HG02970 (cell line): ENCODE measurements around the gene FBXW9.
"Not testable (repeated sequence)": the region's sequence is repeated elsewhere in the genome, so short reads cannot be mapped to it uniquely, and the experiment has no call there.

Experiments used
- ATAC-seq: cut with Tn5 transposase; IDR thresholded peaks from one replicate; pipeline ENCODE4 v1.9.1; 2021; ENCODE audit warnings: mild to moderate bottlenecking, moderate library complexity, moderate number of reproducible peaks; ENCODE audit not compliant: unreplicated experiment, low FRiP score

FBXW9 gene

DNA sequence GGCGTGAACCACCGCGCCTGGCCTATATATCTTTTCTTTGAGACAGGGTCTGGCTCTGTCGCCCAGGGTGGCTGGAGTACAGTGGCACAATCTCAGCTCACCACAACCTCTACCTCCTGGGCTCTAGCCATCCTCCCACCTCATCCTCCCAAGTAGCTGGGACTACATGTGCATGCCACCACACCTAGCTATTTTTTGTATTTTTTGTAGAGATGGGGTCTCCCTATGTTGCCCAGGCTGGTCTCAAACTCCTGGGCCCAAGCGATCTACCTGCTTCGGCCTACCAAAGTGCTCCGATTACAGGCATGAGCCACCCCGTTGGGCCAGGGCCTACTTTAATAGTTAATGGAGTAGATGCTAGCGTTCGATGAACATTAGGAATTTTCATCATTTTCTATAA is 23.9 kb upstream of the FBXW9 start:
- ATAC-seq = no peak

- ATAC-seq = no peak
These were observed 19.5 kb upstream of the FBXW9 start for GRCh38 chr19:12715929-12716328.

- no peak for ATAC-seq
These were observed 18.7 kb upstream of the FBXW9 start for GRCh38 chr19:12715102-12715501.

- ATAC-seq = not testable (repeated sequence)
These were observed 16.9 kb upstream of the FBXW9 start for GRCh38 chr19:12713304-12713703.

- not testable (repeated sequence) for ATAC-seq
These were observed 15.6 kb upstream of the FBXW9 start for GRCh38 chr19:12712077-12712476.

GRCh38 chr19:12711187-12711586 is 14.8 kb upstream of the FBXW9 start:
- ATAC-seq = no peak

DNA sequence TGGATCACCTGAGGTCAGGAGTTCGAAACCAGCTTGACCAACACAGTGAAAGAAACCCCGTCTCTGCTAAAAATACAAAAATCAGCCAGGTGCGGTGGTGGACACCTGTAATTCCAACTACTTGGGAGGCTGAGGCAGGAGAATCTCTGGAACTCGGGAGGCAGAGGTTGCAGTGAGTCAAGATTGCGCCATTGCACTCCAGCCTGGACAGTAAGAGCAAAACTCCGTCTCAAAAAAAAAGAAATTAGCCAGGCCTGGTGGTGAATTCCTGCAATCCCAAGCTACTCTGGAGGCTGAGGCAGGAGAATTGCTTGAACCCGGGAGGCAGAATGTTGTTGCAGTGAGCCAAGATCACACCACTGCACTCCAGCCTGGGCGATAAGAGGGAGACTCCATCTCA is 12.2 kb upstream of the FBXW9 start:
- ATAC-seq = no peak

DNA sequence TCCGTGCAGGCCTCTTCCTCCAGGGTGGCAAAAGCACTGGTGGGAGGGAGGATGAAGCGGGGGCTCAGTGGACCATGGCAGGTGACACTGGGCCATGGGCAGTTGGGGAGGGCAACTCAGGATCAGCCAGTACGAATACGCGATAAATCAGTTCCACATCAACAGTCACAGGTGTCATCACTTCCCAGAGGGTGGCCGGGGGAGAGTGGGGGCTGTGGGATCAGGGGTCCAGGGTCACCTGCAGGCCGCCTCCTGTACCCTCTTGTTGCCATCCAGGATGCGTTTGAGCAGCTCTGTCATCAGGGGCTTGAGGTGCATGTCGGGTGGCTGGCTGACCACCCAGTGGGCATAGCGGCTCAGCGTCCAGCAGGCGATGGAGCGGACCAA is 9.9 kb upstream of the FBXW9 start:
- no peak for ATAC-seq

DNA sequence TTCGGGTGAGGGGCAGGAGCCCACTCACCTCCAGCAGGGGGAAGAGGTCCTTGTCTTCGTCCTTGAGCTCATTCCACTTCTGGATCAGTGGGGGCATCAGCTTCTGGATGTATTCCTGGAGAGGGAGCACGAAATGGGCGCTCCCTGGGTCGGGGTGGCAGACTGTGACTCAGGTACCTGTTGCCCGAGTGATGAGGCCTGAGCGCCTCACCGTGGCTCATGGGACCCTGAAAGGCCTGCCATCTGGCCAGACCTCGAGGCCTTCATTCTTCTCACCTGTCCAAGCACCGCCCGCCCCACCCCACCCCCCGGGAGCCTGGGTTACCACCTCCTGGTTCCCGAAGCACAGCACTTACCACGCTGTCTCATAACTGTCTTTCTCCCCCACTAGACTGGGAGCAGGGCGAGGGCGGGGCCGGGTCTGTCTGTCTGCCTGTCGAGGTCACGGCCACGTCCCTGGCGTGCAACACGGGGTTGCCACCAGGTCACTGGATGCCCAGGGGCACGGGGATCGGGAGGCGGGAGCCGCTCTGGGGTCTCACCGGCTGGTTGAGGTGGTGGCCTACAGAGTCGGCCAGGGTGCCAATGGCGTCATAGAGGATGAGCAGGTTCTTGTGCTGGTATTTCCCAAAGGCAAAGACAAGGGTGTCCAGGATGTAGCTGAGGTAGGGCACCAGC is 9.4 kb upstream of the FBXW9 start:
- no peak for ATAC-seq

DNA sequence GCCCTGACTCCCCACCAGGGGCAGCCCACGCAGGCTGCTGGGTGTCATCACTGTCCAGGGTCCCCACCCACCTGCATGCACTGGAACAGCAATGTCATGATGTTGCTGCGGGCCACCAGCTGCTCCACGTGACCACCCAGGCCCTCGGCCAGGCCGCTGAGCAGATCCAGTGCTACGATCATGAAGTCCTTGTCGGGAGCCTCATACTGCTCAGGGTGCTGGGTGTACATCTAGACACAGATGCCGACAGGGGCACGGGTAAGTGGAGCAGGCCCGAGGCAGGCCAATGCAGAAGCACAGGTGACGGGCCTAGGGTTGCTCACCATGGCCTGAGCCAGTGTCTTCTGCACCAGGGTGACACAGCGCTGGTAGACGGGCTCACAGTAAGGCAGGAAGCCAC is 8.7 kb upstream of the FBXW9 start:
- no peak for ATAC-seq

GRCh38 chr19:12703046-12703445 is 6.6 kb upstream of the FBXW9 start:
- ATAC-seq = no peak

DNA sequence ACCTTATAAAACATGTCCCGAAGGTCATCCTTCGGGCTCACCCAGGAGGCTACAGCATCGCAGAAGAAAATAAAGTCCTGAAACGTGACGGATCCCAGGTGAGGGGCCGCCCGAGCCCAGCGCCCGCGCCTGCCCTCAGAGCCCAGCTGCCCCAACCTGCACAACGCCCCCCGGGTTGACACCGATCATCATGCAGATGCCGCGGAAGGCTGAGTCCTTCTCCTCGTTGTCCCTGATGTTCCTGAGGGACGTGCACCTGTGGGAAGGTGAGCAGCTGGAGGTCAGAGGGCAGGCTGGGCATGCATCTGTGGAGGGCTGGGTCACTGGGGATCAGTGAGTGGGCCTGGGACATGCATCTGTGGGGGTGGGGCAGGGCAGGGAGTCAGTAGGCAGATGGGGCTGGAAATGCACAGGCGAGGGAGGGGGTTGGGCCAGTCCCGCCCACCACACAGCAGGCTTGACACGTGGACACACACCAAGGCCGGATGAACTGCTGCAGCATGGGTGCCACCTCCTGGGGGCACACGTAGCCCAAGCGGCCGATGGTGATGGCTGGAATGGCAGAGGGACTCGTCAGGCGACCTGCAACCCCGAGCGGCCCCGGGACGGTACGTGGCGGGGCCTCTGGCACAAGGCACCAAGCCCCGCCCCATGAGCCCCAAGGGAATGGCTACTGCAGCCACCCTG is 5.3 kb upstream of the FBXW9 start:
- ATAC-seq = no peak

GRCh38 chr19:12698138-12698537 is 1.7 kb upstream of the FBXW9 start:
- ATAC-seq = no peak

GRCh38 chr19:12697425-12697824 is 994 bp upstream of the FBXW9 start:
- not testable (repeated sequence) for ATAC-seq

DNA sequence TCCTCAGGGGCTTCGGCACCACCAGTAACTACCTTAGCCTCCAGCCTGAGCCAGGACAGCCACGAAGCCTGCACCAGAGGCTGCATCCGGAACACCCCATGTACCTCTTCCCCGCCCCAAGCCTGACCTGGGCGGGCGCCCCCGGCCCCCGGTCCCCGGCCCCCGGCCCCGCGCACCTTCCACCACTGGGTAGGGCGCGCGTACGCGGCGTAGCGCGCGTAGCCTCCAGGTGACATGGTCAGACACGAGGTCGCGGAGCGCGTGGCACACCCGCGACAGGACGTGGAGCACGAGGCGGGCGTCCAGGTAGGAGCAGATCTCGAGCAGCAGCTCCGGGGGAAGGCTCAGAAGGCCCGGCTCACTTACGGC is 450 bp downstream of the FBXW9 start:
- ATAC-seq = peak; percentile 25

DNA sequence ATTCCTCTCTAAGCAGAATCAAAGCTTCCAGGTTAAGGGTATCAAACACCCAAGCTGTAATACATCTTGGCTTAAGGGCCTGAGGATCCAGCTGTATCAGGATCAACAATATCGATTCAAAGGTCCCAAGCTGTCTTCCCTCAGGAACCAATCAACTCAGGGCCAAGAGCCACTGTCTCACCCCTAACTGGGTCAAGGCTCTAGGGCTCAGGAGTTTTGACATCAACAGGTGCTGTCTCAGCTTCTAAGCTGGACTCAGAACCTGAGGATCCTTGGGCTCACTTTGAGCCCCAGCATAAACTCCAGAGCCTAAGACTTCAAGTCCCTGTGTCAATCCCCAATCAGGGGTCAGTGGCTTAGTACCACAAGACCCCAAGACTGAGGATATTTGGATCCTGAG is 917 bp downstream of the FBXW9 start:
- no peak for ATAC-seq

GRCh38 chr19:12695096-12695495 is 1.3 kb downstream of the FBXW9 start:
- ATAC-seq = no peak

GRCh38 chr19:12694641-12695040 is 1.8 kb downstream of the FBXW9 start:
- no peak for ATAC-seq

DNA sequence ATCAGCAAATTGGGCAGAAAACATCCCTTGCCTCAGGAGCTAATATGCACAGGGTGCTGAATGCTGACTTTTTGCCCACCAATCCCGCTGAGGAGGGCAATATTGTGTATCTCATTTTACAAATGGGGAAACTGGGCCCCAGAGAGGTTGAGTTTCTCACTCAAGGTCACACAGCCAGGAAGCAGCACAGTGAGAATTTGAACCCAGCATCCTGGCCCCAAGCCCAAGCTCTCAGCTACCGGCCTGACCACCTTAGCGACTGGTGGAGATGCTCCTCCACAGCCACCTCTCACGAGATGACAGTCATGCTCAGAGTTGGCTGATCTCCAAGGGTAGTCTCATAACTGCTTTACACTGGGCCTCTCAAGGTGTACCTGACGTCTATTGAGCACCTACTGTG is 3.5 kb downstream of the FBXW9 start:
- no peak for ATAC-seq

DNA sequence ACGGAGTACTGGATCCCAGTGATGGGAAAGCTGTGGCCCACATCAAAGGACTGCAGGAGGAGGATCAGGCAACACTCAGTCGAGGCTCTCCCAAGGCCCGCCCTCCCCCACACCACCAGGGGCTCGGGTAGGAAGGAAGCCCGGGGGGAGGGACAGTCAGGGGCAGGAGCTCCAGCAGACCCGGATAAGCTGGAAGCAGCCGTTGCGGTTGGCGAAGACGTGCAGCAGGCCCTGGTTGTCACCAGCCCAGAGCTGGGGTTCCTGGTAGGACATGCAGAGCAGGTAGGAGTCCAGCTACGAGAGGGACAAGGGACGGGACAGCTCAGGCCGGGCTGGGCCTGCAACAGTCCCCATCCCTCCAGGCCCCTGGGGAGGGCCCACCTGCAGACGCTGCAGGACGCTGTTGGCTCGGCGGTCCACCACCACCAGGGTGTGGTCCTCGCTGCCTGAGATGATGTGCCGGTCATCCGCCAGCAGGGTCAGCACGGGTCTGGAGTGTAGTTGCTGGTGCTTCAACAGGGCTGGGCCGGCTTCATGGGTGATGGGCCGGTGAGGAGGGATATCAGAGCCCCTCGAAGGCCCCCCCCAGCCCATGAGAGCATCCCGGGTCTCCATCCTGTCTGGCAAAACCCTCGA is 6.7 kb downstream of the FBXW9 start:
- ATAC-seq = no peak

GRCh38 chr19:12689012-12689411 is 7.4 kb downstream of the FBXW9 start:
- ATAC-seq = no peak
